Smooth muscle cell (in vitro differentiated cells): ENCODE data around the gene ST6GALNAC2. TPM values are rescaled to one million over a fixed set of nuclear protein-coding genes. Genes with fewer than 3 reads are reported as not detected.

ENCODE experiments used
- DNase-seq: peaks from one replicate; lab custom pipeline; 2025; ENCODE audit not compliant: unreplicated experiment; lab: John Stamatoyannopoulos, UW
- H2AFZ ChIP-seq: fragments of 200-600 bp; sonication (generic); 2 replicates; pipeline ENCODE4 v1.6.0; 2016; ENCODE audit warnings: antibody characterized with exemption, low read depth, mild to moderate bottlenecking
- H3F3A ChIP-seq: fragments of 200-600 bp; sonication (generic); 2 replicates; pipeline ENCODE4 v1.6.0; 2017; ENCODE audit warnings: antibody characterized with exemption, low read depth
- H3K27ac ChIP-seq: fragments of 200-600 bp; sonication (generic); 2 replicates; pipeline ENCODE4 v1.5.1; 2016; ENCODE audit warnings: low read depth, mild to moderate bottlenecking
- H3K27me3 ChIP-seq: fragments of 200-600 bp; sonication (generic); 2 replicates; pipeline ENCODE4 v1.6.1; 2016; ENCODE audit warnings: low read depth, mild to moderate bottlenecking
- H3K36me3 ChIP-seq: fragments of 200-600 bp; sonication (generic); 2 replicates; pipeline ENCODE4 v1.5.1; 2016; ENCODE audit warnings: low read depth
- H3K4me1 ChIP-seq: fragments of 200-600 bp; sonication (generic); 2 replicates; pipeline ENCODE4 v1.5.1; 2016; ENCODE audit warnings: low read depth
- H3K4me2 ChIP-seq: fragments of 200-600 bp; sonication (generic); 2 replicates; pipeline ENCODE4 v1.6.0; 2016; ENCODE audit warnings: mild to moderate bottlenecking
- H3K4me3 ChIP-seq: fragments of 200-600 bp; sonication (generic); 2 replicates; pipeline ENCODE4 v1.5.1; 2016; ENCODE audit warnings: mild to moderate bottlenecking
- H3K79me2 ChIP-seq: fragments of 200-600 bp; sonication (generic); 2 replicates; pipeline ENCODE4 v1.6.0; 2016; ENCODE audit warnings: low read depth, mild to moderate bottlenecking
- H3K9ac ChIP-seq: fragments of 200-600 bp; sonication (generic); 2 replicates; pipeline ENCODE4 v1.6.0; 2016; ENCODE audit warnings: low read depth
- H3K9me3 ChIP-seq: fragments of 200-600 bp; sonication (generic); replicated peaks from 2 replicates; pipeline ENCODE4 v1.5.1; 2016; ENCODE audit warnings: low read depth
- H4K20me1 ChIP-seq: fragments of 200-600 bp; sonication (generic); 2 replicates; pipeline ENCODE4 v1.6.0; 2016; ENCODE audit warnings: low read depth
- WGBS: methylation state at CpG from one replicate; pipeline ENCODE4 v1.1.7; 2016; ENCODE audit warnings: low lambda C conversion rate; 5-methylcytosine and 5-hydroxymethylcytosine counted together
- polyA plus RNA-seq: library from polyadenylated mRNA; unstranded; fragments of >200 nt; fragmentation: Nextera tagmentation; extraction: Ambion mirVana; gene quantifications from 2 replicates; pipeline ENCODE4 v1.2.1, GENCODE V29; 2016
- total RNA-seq: library from RNA; depleted of rRNA; stranded (reverse); fragments of >200 nt; gene quantifications from 2 replicates; pipeline ENCODE4 v1.2.3, GENCODE V29; 2014
- TF ChIP-seq, protein P1 (sequence below): fragments of 200-600 bp; sonication (generic); IDR thresholded peaks from 2 replicates; pipeline ENCODE4 v1.5.1; 2017; ENCODE audit warnings: borderline replicate concordance, mild to moderate bottlenecking, antibody characterized with exemption; ENCODE audit not compliant: insufficient read depth, poor library complexity, severe bottlenecking

ST6GALNAC2 gene
- total and polyA plus RNA-seq, 2 experiments from 2014 or later = 1.2 to 6.9 TPM

DNA sequence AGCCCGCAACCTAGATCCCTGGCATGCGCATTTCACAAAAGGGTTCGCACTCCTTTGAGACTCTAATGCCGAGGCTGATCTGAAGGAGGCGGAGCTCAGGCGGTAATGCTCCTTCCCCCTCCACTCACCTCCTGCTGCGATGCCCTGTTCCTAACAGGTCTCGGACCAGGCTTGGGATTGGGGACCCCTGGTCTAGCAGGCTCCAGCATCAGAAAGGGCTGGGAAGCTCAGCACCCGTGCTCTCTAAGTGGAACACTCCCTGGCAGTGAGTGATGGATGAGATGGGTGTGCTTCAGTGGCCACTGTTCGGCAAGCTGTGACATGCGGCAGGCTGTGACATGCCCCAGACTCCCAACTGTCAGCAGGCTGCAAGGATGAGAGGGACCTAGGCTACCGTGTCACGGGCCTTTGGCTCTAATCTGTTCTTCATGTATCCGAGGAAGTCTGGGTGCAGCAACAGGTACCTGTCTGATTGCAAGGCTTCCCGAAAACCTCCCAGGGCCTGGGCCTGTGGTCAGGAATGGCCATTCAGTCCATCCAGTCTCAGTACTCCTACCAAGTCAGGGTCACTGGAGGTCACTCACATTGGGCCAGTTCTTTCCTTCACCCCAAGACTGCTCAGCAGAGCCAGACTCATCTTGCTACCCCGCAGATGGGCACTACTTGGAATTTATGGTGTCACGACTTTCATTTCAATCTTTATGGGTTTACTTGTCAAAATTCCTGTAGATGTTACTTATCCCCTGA lies 1.3 kb upstream of the ST6GALNAC2 start:
- Histone ChIP-seq H3K36me3 (no peaks in the 10 kb centered on the region), H2AFZ (no peak overlapping the region), H3K79me2 (no peaks in the 10 kb centered on the region), H3K27ac (no peak overlapping the region), H3K27me3 (peaks cover 62% of the 10 kb centered on the region), H3K9me3 (no peaks in the 10 kb centered on the region), H3K4me2 (no peak overlapping the region), H3K4me1 (peaks cover 17% of the 10 kb centered on the region), H3K9ac (no peak overlapping the region), H3K4me3 (no peak overlapping the region), H3F3A (peaks cover 4% of the 10 kb centered on the region), H4K20me1 (no peaks in the 10 kb centered on the region)
- 35% methylated on average over 16 of the region's 17 CpGs for whole genome bisulfite sequencing
- TF ChIP-seq, protein P1, sequence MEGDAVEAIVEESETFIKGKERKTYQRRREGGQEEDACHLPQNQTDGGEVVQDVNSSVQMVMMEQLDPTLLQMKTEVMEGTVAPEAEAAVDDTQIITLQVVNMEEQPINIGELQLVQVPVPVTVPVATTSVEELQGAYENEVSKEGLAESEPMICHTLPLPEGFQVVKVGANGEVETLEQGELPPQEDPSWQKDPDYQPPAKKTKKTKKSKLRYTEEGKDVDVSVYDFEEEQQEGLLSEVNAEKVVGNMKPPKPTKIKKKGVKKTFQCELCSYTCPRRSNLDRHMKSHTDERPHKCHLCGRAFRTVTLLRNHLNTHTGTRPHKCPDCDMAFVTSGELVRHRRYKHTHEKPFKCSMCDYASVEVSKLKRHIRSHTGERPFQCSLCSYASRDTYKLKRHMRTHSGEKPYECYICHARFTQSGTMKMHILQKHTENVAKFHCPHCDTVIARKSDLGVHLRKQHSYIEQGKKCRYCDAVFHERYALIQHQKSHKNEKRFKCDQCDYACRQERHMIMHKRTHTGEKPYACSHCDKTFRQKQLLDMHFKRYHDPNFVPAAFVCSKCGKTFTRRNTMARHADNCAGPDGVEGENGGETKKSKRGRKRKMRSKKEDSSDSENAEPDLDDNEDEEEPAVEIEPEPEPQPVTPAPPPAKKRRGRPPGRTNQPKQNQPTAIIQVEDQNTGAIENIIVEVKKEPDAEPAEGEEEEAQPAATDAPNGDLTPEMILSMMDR = no peak
- no peak for DNase-seq

DNA sequence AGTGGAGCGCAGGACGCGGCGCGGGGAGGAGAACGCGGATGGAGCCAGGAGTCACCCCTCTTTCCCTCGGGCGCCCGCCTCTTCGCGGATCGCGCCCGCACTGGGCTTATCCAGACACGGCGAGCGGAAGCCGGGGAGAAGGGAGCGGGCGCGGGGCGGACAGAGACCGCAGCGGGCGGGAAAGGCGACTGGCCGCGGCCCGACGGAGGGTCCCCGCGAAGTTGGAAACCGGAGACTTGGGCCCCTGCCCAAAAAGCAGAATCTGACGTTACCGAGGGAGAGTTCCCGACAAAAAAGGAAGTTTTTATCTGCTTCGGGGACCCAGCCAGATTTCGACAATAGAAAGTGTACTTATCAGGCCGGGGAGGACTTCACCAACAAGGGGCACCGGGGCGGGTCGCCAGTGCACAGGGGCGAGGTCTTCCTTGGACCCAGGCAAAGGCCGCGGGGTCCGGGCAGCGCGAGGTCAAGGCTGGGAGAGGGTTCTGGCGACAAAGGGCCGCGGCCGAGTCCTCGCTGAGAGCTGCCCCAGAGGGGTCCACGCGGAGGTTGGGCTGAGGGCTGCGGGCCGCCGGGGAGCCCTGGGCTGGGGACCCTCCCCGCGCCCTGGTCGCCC lies 519 bp downstream of the ST6GALNAC2 start:
- Histone ChIP-seq H3K36me3 (no peaks in the 10 kb centered on the region), H3K4me1 (peaks cover 17% of the 10 kb centered on the region), H4K20me1 (no peaks in the 10 kb centered on the region), H3K4me2 (peak overlapping the region; percentile 92), H3K9me3 (no peaks in the 10 kb centered on the region), H3K4me3 (peak overlapping the region; percentile 58), H2AFZ (peak overlapping the region; percentile 45), H3K79me2 (no peaks in the 10 kb centered on the region), H3K27ac (no peak overlapping the region), H3K27me3 (peaks cover 69% of the 10 kb centered on the region), H3F3A (peaks cover 4% of the 10 kb centered on the region), H3K9ac (no peak overlapping the region)
- DNase-seq = no peak
- TF ChIP-seq, protein P1 = no peak
- under 1% methylated on average over 58 of the region's 62 CpGs for WGBS

DNA sequence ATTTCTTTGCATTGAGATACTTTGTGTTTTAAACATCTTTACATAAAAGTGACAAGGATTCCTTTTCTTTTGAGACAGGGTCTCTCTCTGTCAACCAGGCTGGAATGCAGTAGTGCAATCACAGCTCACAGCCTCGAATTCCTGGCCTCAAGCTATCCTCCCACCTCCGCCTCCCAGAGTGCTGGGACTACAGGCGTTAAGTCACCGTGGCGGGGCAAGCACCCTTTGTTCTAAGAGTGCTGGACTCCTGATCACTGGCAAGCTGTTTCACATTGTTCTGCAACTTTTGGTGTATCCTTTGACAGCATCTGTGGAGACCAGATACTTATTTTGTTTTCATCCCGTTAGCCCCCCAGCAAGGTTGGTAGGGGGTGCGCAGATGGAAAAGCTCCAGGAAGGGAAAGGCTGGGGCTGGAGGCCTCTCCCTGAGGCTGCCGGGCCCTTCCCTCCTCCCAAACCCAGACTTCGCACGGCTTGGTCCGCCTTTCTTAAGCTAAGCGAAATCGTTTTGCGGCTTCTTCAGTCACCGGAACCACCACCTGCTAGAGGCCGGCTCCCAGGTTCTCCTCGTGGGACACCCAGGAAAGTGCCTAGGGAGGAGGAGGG lies 1.1 kb downstream of the ST6GALNAC2 start:
- peak overlapping the region; percentile 45 for H2AFZ ChIP-seq
- H3K4me2 ChIP-seq = peak overlapping the region; percentile 92
- H3K36me3 ChIP-seq = no peaks in the 10 kb centered on the region
- TF ChIP-seq, protein P1 = no peak
- H3F3A ChIP-seq = peaks cover 4% of the 10 kb centered on the region
- no peaks in the 10 kb centered on the region for H3K79me2 ChIP-seq
- no peak overlapping the region for H3K27ac ChIP-seq
- no peaks in the 10 kb centered on the region for H4K20me1 ChIP-seq
- DNase-seq = no peak
- WGBS = 9% methylated on average over 17 of the region's 17 CpGs
- no peak overlapping the region for H3K9ac ChIP-seq
- peaks cover 17% of the 10 kb centered on the region for H3K4me1 ChIP-seq
- peaks cover 66% of the 10 kb centered on the region for H3K27me3 ChIP-seq
- H3K9me3 ChIP-seq = no peaks in the 10 kb centered on the region
- H3K4me3 ChIP-seq = peak overlapping the region; percentile 58
